8988T (cell line): ENCODE measurements around the gene MAPT.
"Not testable (repeated sequence)": the region's sequence is repeated elsewhere in the genome, so short reads cannot be mapped to it uniquely, and the experiment has no call there.

Experiments
- DNase-seq: peaks from one replicate; pipeline ENCODE4 v3.0.0; 2011

Gene MAPT

DNA sequence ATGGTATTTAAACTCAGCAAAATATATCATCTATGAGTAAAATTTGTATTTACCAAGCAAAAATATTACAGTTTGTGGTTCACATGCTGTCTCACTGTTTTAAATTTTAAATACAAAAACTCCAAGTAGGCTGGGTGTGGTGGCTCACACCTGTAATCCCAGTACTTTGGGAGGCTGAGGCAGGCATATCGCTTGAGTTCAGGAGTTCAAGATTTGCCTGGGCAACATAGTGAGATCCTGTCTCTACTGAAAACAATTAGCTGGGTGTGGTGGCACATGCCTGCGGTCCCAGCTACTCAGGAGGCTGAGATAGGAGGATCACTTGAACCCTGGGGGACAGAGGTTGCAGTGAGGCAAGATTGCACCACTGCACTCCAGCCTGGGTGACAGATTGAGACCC is 37.3 kb downstream of the MAPT start:
- no peak for DNase-seq

- DNase-seq: no peak
These were observed 40.0 kb downstream of the MAPT start for GRCh38 chr17:45934044-45934979.

- no peak for DNase-seq
These were observed 40.9 kb downstream of the MAPT start for GRCh38 chr17:45935197-45935709.

DNA sequence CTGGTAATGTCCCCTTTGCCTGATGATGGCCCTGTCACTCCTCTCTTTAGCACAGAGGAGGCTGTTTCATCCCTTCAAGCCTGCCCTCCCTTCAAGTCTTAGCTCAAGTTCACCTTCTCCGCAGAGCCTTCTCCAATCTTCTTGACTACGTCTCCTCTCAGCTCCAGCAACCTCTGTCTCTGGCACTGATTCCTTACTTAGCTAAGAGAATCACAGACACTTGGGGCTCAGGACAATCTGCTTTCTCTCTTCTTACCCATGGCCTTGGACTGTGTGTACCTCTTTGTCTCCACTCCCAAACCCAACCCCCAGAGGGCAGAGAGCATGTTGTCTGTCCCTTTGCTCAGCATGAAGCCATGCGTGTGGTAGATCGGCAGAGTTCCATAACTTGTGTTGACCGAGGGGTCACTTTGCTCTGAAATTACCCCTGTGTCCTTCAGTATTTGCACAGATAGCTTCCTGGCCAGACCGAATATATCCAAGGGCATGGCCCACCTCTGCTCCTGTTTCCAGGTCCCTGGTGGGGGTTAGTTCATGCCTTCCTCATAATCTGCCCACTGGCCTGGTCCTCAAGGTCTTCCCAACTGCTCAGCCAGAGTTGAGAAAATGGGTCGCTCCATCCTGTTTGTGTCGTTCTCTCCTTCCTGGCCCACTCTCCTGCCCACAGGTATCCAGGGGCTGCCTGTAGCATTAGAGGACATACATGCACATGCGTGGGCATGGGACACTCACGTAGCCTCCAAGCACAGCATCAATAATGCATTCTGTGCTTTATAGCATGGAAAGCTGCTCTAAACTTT is 41.6 kb downstream of the MAPT start:
- DNase-seq: no peak

DNA sequence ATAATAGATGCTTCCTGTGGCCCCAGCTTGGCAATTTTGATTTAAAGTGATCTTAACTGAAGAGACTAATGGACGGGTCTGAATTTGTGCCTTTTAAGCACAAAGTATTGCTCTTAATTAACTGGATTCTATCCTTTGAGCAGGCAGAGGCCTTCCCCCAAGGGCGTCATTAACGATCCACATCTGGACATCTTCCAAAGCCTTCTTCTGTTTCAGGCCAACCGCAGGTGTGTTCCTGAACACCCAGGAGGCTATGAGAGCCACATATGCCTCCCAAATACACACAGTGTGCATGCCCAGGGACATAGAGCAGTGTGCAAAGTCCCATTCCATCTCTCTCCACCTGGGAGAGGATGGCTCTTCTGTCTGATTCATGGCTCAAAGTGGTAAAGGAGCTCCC is 42.3 kb downstream of the MAPT start:
- DNase-seq: no peak

DNA sequence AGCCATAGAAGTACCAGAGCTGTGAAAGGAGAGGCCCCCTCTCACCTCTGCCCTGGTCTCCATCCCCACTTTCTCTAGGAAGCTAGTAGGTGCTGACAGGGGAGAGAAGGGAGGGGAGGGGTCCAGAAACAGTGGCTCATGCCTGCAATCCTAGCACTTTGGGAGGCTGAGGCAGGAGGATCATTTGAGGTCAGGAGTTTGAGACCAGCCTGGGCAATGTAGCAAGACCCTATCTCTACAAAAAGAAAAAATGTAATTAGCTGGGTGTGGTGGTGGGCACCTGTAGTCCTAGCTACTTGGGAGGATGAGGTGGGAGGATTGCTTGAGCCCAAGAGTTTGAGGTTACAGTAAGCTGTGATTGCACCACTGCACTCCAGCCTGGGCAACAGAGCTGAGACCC is 42.8 kb downstream of the MAPT start:
- DNase-seq: not testable (repeated sequence)

DNA sequence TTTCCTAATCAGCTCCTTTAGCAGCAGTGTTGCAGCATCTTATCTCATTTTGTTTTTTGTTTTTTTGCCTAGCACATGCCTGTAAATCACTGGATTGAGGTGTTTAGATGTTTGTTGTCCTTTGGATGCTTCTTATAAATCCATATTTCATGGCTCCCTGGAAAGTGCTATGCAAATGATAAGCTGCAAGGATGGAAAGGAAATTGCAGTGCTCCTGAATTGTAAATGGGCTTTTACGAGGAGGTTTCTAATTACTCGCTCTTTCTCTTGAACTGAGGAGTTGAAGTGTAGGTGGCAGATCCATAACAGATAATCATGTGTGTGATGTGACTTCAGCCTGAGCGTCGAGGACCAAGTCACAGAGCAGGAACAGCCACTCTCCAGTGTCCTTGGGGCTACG is 45.0 kb downstream of the MAPT start:
- DNase-seq: no peak

GRCh38 chr17:45940293-45940692 is 45.9 kb downstream of the MAPT start:
- no peak for DNase-seq

DNA sequence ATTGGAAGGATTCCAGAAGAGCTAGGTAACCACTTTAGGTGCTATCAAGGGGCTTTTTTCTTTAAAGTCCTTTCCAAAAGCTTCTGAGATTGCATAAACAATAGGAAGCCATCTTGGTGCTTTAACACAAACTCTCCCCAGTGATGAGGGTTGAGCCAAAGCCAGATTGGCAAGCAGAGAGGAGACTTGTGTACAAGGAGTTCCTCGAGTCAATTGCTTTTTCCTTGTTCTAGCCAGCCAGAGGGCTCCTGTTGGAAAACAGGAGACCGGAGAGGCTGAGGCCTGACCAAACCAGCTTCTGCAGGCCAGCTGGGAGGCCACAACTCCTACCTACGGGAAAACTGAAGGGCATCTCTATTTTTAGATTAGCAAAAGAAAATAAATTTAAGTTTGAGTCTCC is 46.5 kb downstream of the MAPT start:
- DNase-seq: no peak

DNA sequence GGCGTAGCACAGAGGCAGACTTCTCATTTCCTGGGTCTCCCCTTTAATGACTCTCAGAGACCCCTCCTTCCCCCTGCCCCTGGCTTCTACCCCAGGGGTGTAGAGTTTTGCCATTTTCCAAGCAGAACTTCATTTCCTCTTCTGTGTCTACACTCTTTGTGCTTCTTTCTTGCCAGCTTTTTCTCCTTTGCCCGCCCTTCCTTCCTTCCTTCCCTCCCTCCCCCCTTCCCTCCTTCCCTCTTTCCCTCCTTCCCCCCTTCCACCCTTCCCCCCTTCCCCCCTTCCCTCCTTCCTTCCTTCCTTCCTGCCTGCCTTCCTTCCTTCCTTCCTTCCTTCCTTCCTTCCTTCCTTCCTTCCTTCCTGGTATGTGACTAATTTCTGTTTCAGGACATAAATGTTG is 47.0 kb downstream of the MAPT start:
- no peak for DNase-seq

GRCh38 chr17:45942284-45942683 is 47.9 kb downstream of the MAPT start:
- no peak for DNase-seq

DNA sequence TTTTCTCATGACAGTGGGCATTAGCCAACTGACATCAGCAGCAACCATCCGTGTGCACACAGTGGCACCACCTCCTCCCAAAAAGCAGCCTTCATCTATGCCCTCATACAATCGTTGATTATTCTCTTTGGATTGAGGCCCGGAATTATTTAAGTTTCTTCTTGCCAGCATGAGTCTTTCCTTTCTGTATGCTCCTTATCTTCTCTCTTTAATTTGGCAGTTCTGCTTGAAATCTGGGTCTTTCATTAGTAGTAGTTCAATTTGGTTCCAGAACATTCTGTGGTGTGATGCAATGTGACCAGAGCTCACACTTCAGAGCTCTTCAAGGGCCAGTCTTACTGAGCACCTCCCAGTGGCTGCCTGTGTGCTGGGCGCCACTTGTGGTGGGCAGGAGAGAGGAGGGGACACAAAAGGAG is 52.5 kb downstream of the MAPT start:
- DNase-seq: no peak

DNA sequence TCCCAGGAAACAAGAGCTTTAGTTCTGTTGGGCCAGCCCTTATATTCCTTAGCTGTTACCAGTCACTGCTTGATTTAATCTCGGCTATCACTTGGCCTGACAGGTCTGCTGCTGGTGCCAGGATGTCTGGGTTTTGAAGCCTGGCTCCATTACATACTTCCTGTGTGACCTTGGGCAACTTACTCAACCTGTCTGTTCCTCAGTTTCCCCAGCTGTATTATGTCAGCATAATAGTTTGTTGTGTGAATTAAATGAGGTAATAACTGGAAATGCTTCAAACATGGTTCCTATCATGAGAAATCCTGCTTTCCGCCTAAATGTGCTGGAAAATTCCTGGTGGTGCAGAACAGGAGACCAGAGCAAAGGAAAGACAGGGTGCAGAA is 54.1 kb downstream of the MAPT start:
- DNase-seq: no peak

- DNase-seq: no peak
These were observed 54.7 kb downstream of the MAPT start for GRCh38 chr17:45948881-45949624.

GRCh38 chr17:45949755-45950320 is 55.5 kb downstream of the MAPT start:
- DNase-seq: no peak

DNA sequence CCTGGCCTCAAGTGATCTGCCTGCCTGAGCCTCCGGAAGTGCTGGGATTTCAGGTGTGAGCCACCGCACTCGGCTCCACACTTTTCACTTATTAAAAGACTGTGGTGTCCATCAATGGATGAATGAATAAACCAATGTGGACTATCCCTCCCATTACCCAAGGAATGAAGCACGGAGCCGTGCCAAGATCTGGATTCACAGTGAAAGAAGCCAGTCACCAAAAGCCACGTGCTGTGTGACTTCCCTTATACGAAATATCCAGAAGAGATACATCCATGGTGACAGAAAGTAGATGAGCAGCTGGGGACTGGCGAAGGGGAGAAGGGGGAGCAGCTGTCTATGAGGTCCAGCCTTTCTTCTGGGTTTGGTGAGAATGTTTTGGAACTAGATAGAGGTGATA is 56.5 kb downstream of the MAPT start:
- no peak for DNase-seq

- no peak for DNase-seq
These were observed 57.0 kb downstream of the MAPT start for GRCh38 chr17:45951403-45951802.

- no peak for DNase-seq
These were observed 57.6 kb downstream of the MAPT start for GRCh38 chr17:45951941-45952340.

DNA sequence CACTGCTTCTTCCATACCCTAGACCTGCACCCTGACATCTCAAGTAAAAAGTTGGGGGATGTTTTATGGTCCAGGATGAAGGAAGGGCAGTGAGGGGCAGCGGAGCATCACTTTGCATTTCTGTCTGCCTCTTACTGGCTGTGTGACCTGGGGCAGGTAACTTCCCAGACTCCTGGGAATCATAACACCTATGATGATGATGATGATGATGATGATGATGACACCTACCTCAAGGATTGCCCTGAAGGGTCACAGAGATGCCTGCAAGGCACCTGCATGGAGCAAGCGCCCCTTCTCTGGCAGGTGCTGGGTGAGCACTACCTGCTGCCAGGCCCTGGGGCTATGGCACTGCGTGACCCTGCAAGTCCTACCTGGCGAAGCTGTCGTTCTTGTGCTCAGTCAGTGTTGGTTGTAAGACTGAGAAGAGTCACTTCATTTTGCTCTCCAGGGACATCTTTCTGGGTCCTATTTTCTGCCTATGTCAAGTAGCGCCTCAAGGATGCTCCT is 58.5 kb downstream of the MAPT start:
- DNase-seq: no peak

DNA sequence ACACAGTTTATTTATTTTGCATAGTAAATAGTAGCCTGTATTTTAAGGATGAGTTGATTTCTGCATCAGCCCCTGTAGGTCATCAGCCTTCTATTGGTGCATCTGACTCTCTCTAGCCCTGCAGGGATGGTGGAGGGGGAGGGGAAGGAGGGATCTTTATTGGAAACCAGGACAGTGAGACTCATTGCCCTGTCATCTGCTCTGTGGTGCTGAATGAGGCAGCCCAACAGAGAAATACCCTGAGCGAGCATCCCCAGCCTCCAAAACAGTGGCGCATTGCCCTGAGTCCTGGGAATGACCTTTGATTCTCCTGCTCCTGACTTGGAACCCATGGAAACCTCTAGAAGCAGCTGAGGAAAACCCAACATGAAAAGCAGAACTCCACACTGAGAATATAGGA is 59.2 kb downstream of the MAPT start:
- DNase-seq: no peak

- no peak for DNase-seq
These were observed 60.6 kb downstream of the MAPT start for GRCh38 chr17:45954914-45955313.

DNA sequence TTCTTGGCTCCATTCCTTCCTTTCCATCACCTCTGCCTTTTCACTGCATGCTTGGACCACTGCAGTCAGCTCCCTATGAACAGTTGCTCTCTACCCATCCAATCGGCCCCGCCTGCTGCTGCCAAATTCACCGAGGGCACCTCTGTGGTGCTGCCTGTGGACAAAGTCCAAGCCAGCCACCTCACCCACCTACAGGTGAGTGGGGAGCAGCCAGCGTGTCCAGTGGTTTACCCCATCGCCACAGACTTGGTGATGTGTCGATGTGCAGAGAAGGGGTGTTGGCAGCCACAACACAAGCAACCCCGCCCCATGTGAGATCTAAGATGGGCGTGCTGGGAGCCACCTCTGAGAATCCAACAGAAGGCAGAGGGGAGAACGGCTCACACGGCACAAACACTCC is 61.0 kb downstream of the MAPT start:
- no peak for DNase-seq

DNA sequence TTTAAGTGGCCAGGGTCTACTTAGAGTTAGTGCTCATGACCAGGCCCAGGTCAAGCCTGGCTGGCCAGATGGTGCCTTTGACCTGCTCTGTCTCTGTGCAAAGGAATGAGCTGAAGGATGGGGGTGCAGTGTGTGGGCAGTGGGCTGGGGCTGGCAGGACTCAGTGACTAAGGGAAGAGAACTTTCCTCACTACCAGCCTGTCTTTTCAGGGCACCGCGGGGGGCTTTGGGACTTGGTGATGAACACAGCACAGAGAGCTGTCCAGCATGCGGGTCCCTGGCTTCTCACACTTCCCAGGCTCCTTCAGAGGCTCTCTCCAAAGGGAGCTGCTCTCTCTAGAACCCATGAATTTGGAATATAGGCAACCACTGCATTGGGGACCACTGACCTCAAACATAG is 61.7 kb downstream of the MAPT start:
- no peak for DNase-seq
